Suprapubic skin (tissue), 4 donors: ENCODE data around the gene MTREX. TPM values are rescaled to one million over a fixed set of nuclear protein-coding genes. Genes with fewer than 3 reads are reported as not detected.

Experiments
- DNase-seq, 2 donors: peaks; one replicate each; pipeline ENCODE4 v3.0.0-alpha.2; 2019; ENCODE audit warnings: low spot score in 2 of 2
- H3K27ac ChIP-seq: fragments of 200-600 bp; sonication (generic); one replicate; pipeline ENCODE4 v1.5.1; 2019
- H3K27me3 ChIP-seq: fragments of 200-600 bp; sonication (generic); one replicate; pipeline ENCODE4 v1.5.1; 2019
- H3K36me3 ChIP-seq: fragments of 200-600 bp; sonication (generic); one replicate; pipeline ENCODE4 v1.5.1; 2019
- H3K4me1 ChIP-seq: fragments of 200-600 bp; sonication (generic); one replicate; pipeline ENCODE4 v1.5.1; 2019
- H3K4me3 ChIP-seq: fragments of 200-600 bp; sonication (generic); one replicate; pipeline ENCODE4 v1.5.1; 2019; ENCODE audit warnings: mild to moderate bottlenecking
- H3K9me3 ChIP-seq: fragments of 200-600 bp; sonication (generic); one replicate; pipeline ENCODE4 v1.5.1; 2019
- CTCF ChIP-seq, 2 donors: fragments of 200-600 bp in 1 of 2; fragments of 450-650 bp in 1 of 2; sonication (generic) in 1 of 2; IDR thresholded peaks; one replicate each; pipeline ENCODE4 v1.5.1; 2016 to 2019; ENCODE audit warnings: antibody characterized with exemption in 2 of 2, mild to moderate bottlenecking in 1 of 2, moderate library complexity in 1 of 2
- EP300 ChIP-seq: sonication (generic); formaldehyde crosslinking; IDR thresholded peaks from one replicate; pipeline ENCODE4 v1.6.1; 2017; ENCODE audit warnings: antibody characterized with exemption
- POLR2A ChIP-seq, 2 donors: fragments of 450-650 bp; IDR thresholded peaks; one replicate each; pipeline ENCODE4 v1.6.1; 2017; ENCODE audit warnings: antibody characterized with exemption in 2 of 2, mild to moderate bottlenecking in 2 of 2, moderate library complexity in 2 of 2
- POLR2AphosphoS5 ChIP-seq, 3 donors: sonication (generic); formaldehyde crosslinking; IDR thresholded peaks; one replicate each; pipeline ENCODE4 v1.6.1; 2017; ENCODE audit warnings: antibody characterized with exemption in 3 of 3
- WGBS: methylation state at CpG from one replicate; pipeline ENCODE4 v1.1.5; 2018; 5-methylcytosine and 5-hydroxymethylcytosine counted together
- total RNA-seq, 4 donors: library from RNA; depleted of rRNA; stranded (reverse); fragments of >200 nt; gene quantifications; one replicate each; pipeline ENCODE4 v1.1.0, GENCODE V29; 2016

MTREX gene
- total RNA-seq, 4 donors from 2014 or later = 50.0 to 131 (median 70.8) TPM

GRCh38 chr5:55450050-55450765, 142.4 kb downstream of the MTREX start:
- DNase-seq = no peak
- 70% methylated on average over 4 of the region's 4 CpGs for WGBS
- Histone ChIP-seq H3K4me1 (peaks cover 4% of the 10 kb centered on the region), H3K4me3 (no peak overlapping the region), H3K27me3 (no peaks in the 10 kb centered on the region), H3K9me3 (no peaks in the 10 kb centered on the region), H3K27ac (no peak overlapping the region), H3K36me3 (no peaks in the 10 kb centered on the region)
- TF ChIP-seq EP300 (no peak), POLR2AphosphoS5 (IDR thresholded peaks at IDR 0.05) (no peak), CTCF (IDR thresholded peaks at IDR 0.05) (no peak), POLR2A (IDR thresholded peaks at IDR 0.05) (no peak)

- no peak overlapping the region for H3K27ac ChIP-seq
- H3K9me3 ChIP-seq = no peaks in the 10 kb centered on the region
- no peak for DNase-seq
- no peaks in the 10 kb centered on the region for H3K36me3 ChIP-seq
- H3K4me1 ChIP-seq = peaks cover 4% of the 10 kb centered on the region
- H3K27me3 ChIP-seq = no peaks in the 10 kb centered on the region
- TF ChIP-seq EP300 (no peak), POLR2AphosphoS5 (IDR thresholded peaks at IDR 0.05) (no peak), CTCF (IDR thresholded peaks at IDR 0.05) (no peak), POLR2A (IDR thresholded peaks at IDR 0.05) (no peak)
- 94% methylated on average over 2 of the region's 2 CpGs for WGBS
- H3K4me3 ChIP-seq = no peak overlapping the region
These were observed 144.2 kb downstream of the MTREX start for GRCh38 chr5:55451976-55452375.

GRCh38 chr5:55453211-55453610, 145.4 kb downstream of the MTREX start:
- no peak overlapping the region for H3K27ac ChIP-seq
- H3K4me3 ChIP-seq = no peak overlapping the region
- H3K9me3 ChIP-seq = no peaks in the 10 kb centered on the region
- WGBS = 54% methylated on average over 1 of the region's 1 CpG
- no peaks in the 10 kb centered on the region for H3K27me3 ChIP-seq
- no peaks in the 10 kb centered on the region for H3K4me1 ChIP-seq
- DNase-seq = no peak
- no peaks in the 10 kb centered on the region for H3K36me3 ChIP-seq
- TF ChIP-seq POLR2AphosphoS5 (IDR thresholded peaks at IDR 0.05) (no peak), EP300 (no peak), POLR2A (IDR thresholded peaks at IDR 0.05) (no peak), CTCF (IDR thresholded peaks at IDR 0.05) (no peak)

GRCh38 chr5:55454282-55454681, 146.5 kb downstream of the MTREX start:
- Histone ChIP-seq H3K4me3 (no peak overlapping the region), H3K27ac (no peak overlapping the region), H3K36me3 (no peaks in the 10 kb centered on the region), H3K4me1 (no peaks in the 10 kb centered on the region), H3K27me3 (no peaks in the 10 kb centered on the region), H3K9me3 (no peaks in the 10 kb centered on the region)
- DNase-seq = no peak
- WGBS = 85% methylated on average over 2 of the region's 2 CpGs
- TF ChIP-seq CTCF (IDR thresholded peaks at IDR 0.05) (no peak), POLR2A (IDR thresholded peaks at IDR 0.05) (no peak), POLR2AphosphoS5 (IDR thresholded peaks at IDR 0.05) (no peak), EP300 (no peak)

- Histone ChIP-seq H3K9me3 (no peaks in the 10 kb centered on the region), H3K27ac (no peak overlapping the region), H3K36me3 (no peaks in the 10 kb centered on the region), H3K27me3 (no peaks in the 10 kb centered on the region), H3K4me1 (no peaks in the 10 kb centered on the region), H3K4me3 (no peak overlapping the region)
- DNase-seq = no peak
- TF ChIP-seq POLR2A (IDR thresholded peaks at IDR 0.05) = no peak
- no peak for TF ChIP-seq CTCF (IDR thresholded peaks at IDR 0.05)
- TF ChIP-seq EP300 = no peak
- TF ChIP-seq POLR2AphosphoS5 (IDR thresholded peaks at IDR 0.05) = no peak
- WGBS = 95% methylated on average over 3 of the region's 3 CpGs
These were observed 148.6 kb downstream of the MTREX start for GRCh38 chr5:55456216-55456895.
